ENCODE data around the gene BIRC6.

Gene BIRC6

GRCh38 chr2:32423536-32423935, 66.7 kb downstream of the BIRC6 start:
- no peak overlapping the region for H3K4me3 ChIP-seq (ENCODE audit: control insufficient read depth, low read depth, low read length)

GRCh38 chr2:32424739-32425138, 67.9 kb downstream of the BIRC6 start:
- no peak overlapping the region for H3K4me3 ChIP-seq (ENCODE audit: control insufficient read depth, low read depth, low read length)
- TF ChIP-seq CTCF (IDR thresholded peaks at IDR 0.05; ENCODE audit: control insufficient read depth, insufficient read depth, low read depth, low read length, missing control alignments) = no peak
- no peak for DNase-seq (ENCODE audit: low read depth)

More at GRCh38 chr2:32423536-32423935, 66.7 kb downstream of the BIRC6 start:
- TF ChIP-seq CTCF (IDR thresholded peaks at IDR 0.05; ENCODE audit: control insufficient read depth, insufficient read depth, low read depth, low read length, missing control alignments) = no peak
- no peak for DNase-seq (ENCODE audit: low read depth)

- TF ChIP-seq CTCF (IDR thresholded peaks at IDR 0.05; ENCODE audit: control insufficient read depth, insufficient read depth, low read depth, low read length, missing control alignments) = no peak
- no peak for DNase-seq (ENCODE audit: low read depth)
- H3K4me3 ChIP-seq (ENCODE audit: control insufficient read depth, low read depth, low read length) = no peak overlapping the region
Observed at GRCh38 chr2:32425719-32426141, 68.9 kb downstream of the BIRC6 start.

- no peak for TF ChIP-seq CTCF (IDR thresholded peaks at IDR 0.05; ENCODE audit: control insufficient read depth, insufficient read depth, low read depth, low read length, missing control alignments)
- no peak for DNase-seq (ENCODE audit: low read depth)
- no peak overlapping the region for H3K4me3 ChIP-seq (ENCODE audit: control insufficient read depth, low read depth, low read length)
Observed at GRCh38 chr2:32427672-32428610, 71.1 kb downstream of the BIRC6 start.

- TF ChIP-seq CTCF (IDR thresholded peaks at IDR 0.05; ENCODE audit: control insufficient read depth, insufficient read depth, low read depth, low read length, missing control alignments) = no peak
- no peak overlapping the region for H3K4me3 ChIP-seq (ENCODE audit: control insufficient read depth, low read depth, low read length)
- no peak for DNase-seq (ENCODE audit: low read depth)
Observed at GRCh38 chr2:32430804-32431203, 74.0 kb downstream of the BIRC6 start.

GRCh38 chr2:32436150-32436549, 79.3 kb downstream of the BIRC6 start:
- H3K4me3 ChIP-seq (ENCODE audit: control insufficient read depth, low read depth, low read length) = no peak overlapping the region
- DNase-seq (ENCODE audit: low read depth) = no peak

More at GRCh38 chr2:32436150-32436549, 79.3 kb downstream of the BIRC6 start:
- no peak for TF ChIP-seq CTCF (IDR thresholded peaks at IDR 0.05; ENCODE audit: control insufficient read depth, insufficient read depth, low read depth, low read length, missing control alignments)
